HepG2 (cell line): ENCODE measurements around the gene RBBP8NL. TPM values are rescaled to one million over a fixed set of nuclear protein-coding genes. Genes with fewer than 3 reads are reported as not detected.

Experiments used
- ATAC-seq: fragments of 200-7000 bp; cut with Tn5 transposase; 3 replicates; pipeline ENCODE4 v1.9.1; 2020; ENCODE audit warnings: mild to moderate bottlenecking, moderate library complexity
- BruUV-seq: library from RNA; stranded (reverse); fragments of 400-500 nt; replicated peaks from 2 replicates; lab custom pipeline; 2021; lab: Mats Ljungman, UMichigan
- CTCF ChIA-PET: fragments of 300-600 bp; formaldehyde crosslinking; extraction: SDS; loops from one replicate; lab custom pipeline; 2021; ENCODE audit warnings: low total read pairs, inconsistent platforms, low intra/inter-chr PET ratio; lab: Yijun Ruan, JAX
- POLR2A ChIA-PET: fragments of 350-600 bp; sonication (Branson Sonifier 250); formaldehyde crosslinking; loops from one replicate; lab custom pipeline; 2020; ENCODE audit warnings: antibody characterized with exemption, inconsistent platforms; lab: Yijun Ruan, JAX
- DNase-seq: peaks from one replicate; pipeline ENCODE4 v3.0.0-alpha.2; 2015; ENCODE audit warnings: low spot score
- FAIRE-seq: peaks from 3 replicates; lab custom pipeline; 2011; peaks lifted over from hg19 to GRCh38; lab: Jason Lieb, UNC
- H2AFZ ChIP-seq: one replicate; pipeline ENCODE4 v1.6.1; 2011; ENCODE audit warnings: low read length, inconsistent platforms
- H3K27ac ChIP-seq: fragments of 300-600 bp; 3 replicates; pipeline ENCODE4 v1.8.0; 2011; ENCODE audit warnings: mixed run types, mild to moderate bottlenecking, mixed read lengths, low read length, inconsistent platforms; ENCODE audit not compliant: insufficient read depth; ENCODE audit errors: extremely low read length
- H3K27me3 ChIP-seq, 2 experiments: fragments of 200-600 bp in 1 of 2; 2 replicates in 1 of 2; 3 replicates in 1 of 2; pipeline versions ENCODE4 v1.6.0 to v1.8.0; 2011; ENCODE audit warnings: low read length in 2 of 2, mild to moderate bottlenecking in 2 of 2, moderate library complexity in 2 of 2, inconsistent platforms in 1 of 2; ENCODE audit not compliant: insufficient read depth in 2 of 2, control insufficient read depth in 1 of 2
- H3K36me3 ChIP-seq, 2 experiments: fragments of 200-600 bp in 1 of 2; replicated peaks in 1 of 2; 2 replicates in 1 of 2; 3 replicates in 1 of 2; pipeline versions ENCODE4 v1.5.1 to v1.8.0; 2011; ENCODE audit warnings: low read length in 2 of 2, inconsistent platforms in 1 of 2; ENCODE audit not compliant: insufficient read depth in 2 of 2, control insufficient read depth in 1 of 2
- H3K4me1 ChIP-seq: 2 replicates; pipeline ENCODE4 v1.5.1; 2012; ENCODE audit warnings: low read length, inconsistent platforms; ENCODE audit not compliant: insufficient read depth
- H3K4me2 ChIP-seq: 2 replicates; pipeline ENCODE4 v1.6.0; 2011; ENCODE audit warnings: low read depth, low read length, inconsistent platforms
- H3K4me3 ChIP-seq, 3 experiments: fragments of 200-600 bp in 1 of 3; sonication (generic), shearing (Covaris generic) in 1 of 3; replicated peaks in 1 of 3; 2 replicates each; pipeline ENCODE4 v1.5.1; 2011 to 2016; ENCODE audit warnings: low read length in 3 of 3, inconsistent platforms in 2 of 3, low read depth in 2 of 3, mild to moderate bottlenecking in 2 of 3, control low read depth in 1 of 3, mixed read lengths in 1 of 3; ENCODE audit not compliant: insufficient read depth in 1 of 3
- H3K79me2 ChIP-seq: one replicate; pipeline ENCODE4 v1.6.1; 2011; ENCODE audit warnings: low read length, inconsistent platforms; ENCODE audit not compliant: insufficient read depth
- H3K9ac ChIP-seq: 2 replicates; pipeline ENCODE4 v1.6.0; 2011; ENCODE audit warnings: mild to moderate bottlenecking, low read depth, low read length, inconsistent platforms; ENCODE audit not compliant: insufficient read depth
- H3K9me3 ChIP-seq: 2 replicates; pipeline ENCODE4 v1.5.1; 2012; ENCODE audit warnings: mild to moderate bottlenecking, low read length
- H4K20me1 ChIP-seq: 2 replicates; pipeline ENCODE4 v1.6.0; 2011; ENCODE audit warnings: inconsistent platforms, mild to moderate bottlenecking, low read length, moderate library complexity; ENCODE audit not compliant: insufficient read depth
- IKZF4 ChIP-seq: sonication (generic); formaldehyde crosslinking; IDR thresholded peaks from 2 replicates; pipeline ENCODE4 v1.5.1; 2020; ENCODE audit warnings: borderline replicate concordance, mild to moderate bottlenecking, low read depth, missing genetic modification reagents; ENCODE audit errors: not compliant biosample characterization
- KAT7 ChIP-seq: IDR thresholded peaks from 2 replicates; pipeline ENCODE4 v1.6.1; 2018; ENCODE audit warnings: borderline replicate concordance, missing compliant biosample characterization
- KAT8 ChIP-seq: IDR thresholded peaks from 2 replicates; pipeline ENCODE4 v1.6.1; 2016; ENCODE audit warnings: missing genetic modification reagents, missing compliant biosample characterization
- MIER2 ChIP-seq: IDR thresholded peaks from 2 replicates; pipeline ENCODE4 v1.6.1; 2016; ENCODE audit warnings: missing biosample characterization, missing genetic modification reagents
- POLR2AphosphoS5 ChIP-seq: IDR thresholded peaks from 2 replicates; pipeline ENCODE4 v1.6.1; 2012; ENCODE audit warnings: low read depth, low read length
- RNF2 ChIP-seq: fragments of 450-650 bp; conservative IDR thresholded peaks from 2 replicates; pipeline ENCODE4 v1.6.1; 2016; ENCODE audit warnings: low read depth
- SETDB1 ChIP-seq: sonication (generic); formaldehyde crosslinking; IDR thresholded peaks from 2 replicates; pipeline ENCODE4 v1.5.1; 2020; ENCODE audit warnings: missing genetic modification reagents, mild to moderate bottlenecking, borderline replicate concordance
- SOX6 ChIP-seq, 2 experiments: fragments of 450-650 bp in 1 of 2; sonication (generic) in 1 of 2; formaldehyde crosslinking in 1 of 2; IDR thresholded peaks; 2 replicates each; pipeline versions ENCODE4 v1.4.0 to v1.6.1; 2017 to 2020; ENCODE audit warnings: antibody characterized with exemption in 1 of 2, mild to moderate bottlenecking in 1 of 2, missing genetic modification reagents in 1 of 2
- XRCC5 ChIP-seq: fragments of 200-400 bp; formaldehyde crosslinking; optimal IDR thresholded peaks from 2 replicates; pipeline ENCODE3; 2017; ENCODE audit warnings: mild to moderate bottlenecking, low read length
- ZBTB8A ChIP-seq: sonication (generic); formaldehyde crosslinking; IDR thresholded peaks from 2 replicates; pipeline ENCODE4 v1.4.0; 2020; ENCODE audit warnings: mild to moderate bottlenecking, low read depth, missing genetic modification reagents, borderline replicate concordance
- ZFP91 ChIP-seq: sonication (generic); formaldehyde crosslinking; IDR thresholded peaks from 2 replicates; pipeline ENCODE4 v1.9.0; 2022; ENCODE audit warnings: missing genetic modification reagents, mild to moderate bottlenecking, borderline replicate concordance
- ZFX ChIP-seq: sonication (generic); formaldehyde crosslinking; IDR thresholded peaks from 2 replicates; pipeline ENCODE4 v1.4.0; 2020; ENCODE audit warnings: mild to moderate bottlenecking, low read depth, missing genetic modification reagents, moderate library complexity
- ZHX1 ChIP-seq: sonication (generic); formaldehyde crosslinking; IDR thresholded peaks from 2 replicates; pipeline ENCODE4 v1.8.1; 2022; ENCODE audit warnings: low read depth, mild to moderate bottlenecking, missing genetic modification reagents
- ZNF264 ChIP-seq: sonication (generic); formaldehyde crosslinking; IDR thresholded peaks from 2 replicates; pipeline ENCODE4 v1.4.0; 2020; ENCODE audit warnings: missing genetic modification reagents
- ZNF362 ChIP-seq: sonication (generic); formaldehyde crosslinking; IDR thresholded peaks from 2 replicates; pipeline ENCODE4 v1.4.0; 2020; ENCODE audit warnings: missing genetic modification reagents, mild to moderate bottlenecking, borderline replicate concordance
- ZNF451 ChIP-seq: sonication (generic); formaldehyde crosslinking; IDR thresholded peaks from 2 replicates; pipeline ENCODE4 v1.5.0; 2020; ENCODE audit warnings: mild to moderate bottlenecking, missing genetic modification reagents
- ZNF460 ChIP-seq: sonication (generic); formaldehyde crosslinking; IDR thresholded peaks from 2 replicates; pipeline ENCODE4 v1.5.1; 2020; ENCODE audit warnings: missing genetic modification reagents, mild to moderate bottlenecking, borderline replicate concordance
- ZNF652 ChIP-seq: IDR thresholded peaks from 2 replicates; pipeline ENCODE4 v1.6.1; 2016; ENCODE audit warnings: low read depth, borderline replicate concordance
- WGBS: methylation state at CpG from one replicate; pipeline ENCODE4 v1.1.6; 2017; ENCODE audit warnings: low lambda C conversion rate; 5-methylcytosine and 5-hydroxymethylcytosine counted together
- in situ Hi-C: cut with HindIII; loops from 2 replicates; pipeline ENCODE4 v1.10.0; 2017; ENCODE audit warnings: low pct_unique_long_range_greater_than_20kb; ENCODE audit not compliant: extremely low pct_ligation_motif_present
- intact Hi-C: fragments of 100-400 bp; cut with micrococcal nuclease; formaldehyde crosslinking; loops from one replicate; pipeline ENCODE4 v1.10.0; 2022; ENCODE audit not compliant: unreplicated experiment
- polyA plus RNA-seq, 8 experiments: library from polyadenylated mRNA; depleted of rRNA in 3 of 8; stranded (reverse) in 7 of 8; unstranded in 1 of 8; fragments of >200 nt; fragmentation: Illumina TruSeq in 4 of 8; extraction: Trizol in 4 of 8; gene quantifications; 2 replicates each; pipeline versions ENCODE4 v1.2.1 to v1.2.3, GENCODE V29; 2011 to 2016; ENCODE audit warnings: low read depth in 4 of 8, missing spikeins in 1 of 8, mixed read lengths in 1 of 8; ENCODE audit not compliant: insufficient read depth in 1 of 8
- total RNA-seq, 5 experiments: library from RNA; depleted of rRNA; stranded (reverse); fragments of >200 nt; fragmentation: Illumina TruSeq; extraction: Trizol; gene quantifications; 2 replicates each; pipeline ENCODE4 v1.2.3, GENCODE V29; 2016; ENCODE audit warnings: low read depth in 1 of 5

The RBBP8NL gene
- total and polyA plus RNA-seq, 2 of the 13 experiments (the other 11 are each of a cell fraction or from before 2014, with no cell fraction given), result 0.69 to 0.86 TPM

- in situ Hi-C loops, result no loop called here
- Histone ChIP-seq H3K27me3 (peaks cover 15 to 34% of the 10 kb centered on the region in 2 experiments), H3K9ac (peak overlapping the region; percentile 52), H4K20me1 (no peaks in the 10 kb centered on the region), H3K9me3 (no peaks in the 10 kb centered on the region), H3K4me1 (peaks cover 20% of the 10 kb centered on the region), H3K79me2 (no peaks in the 10 kb centered on the region), H2AFZ (peak overlapping the region; percentile 4), H3K4me2 (peak overlapping the region; percentile 73), H3K4me3 (peak overlapping the region; percentile 35 to 58 (median 41)), H3K27ac (no peak overlapping the region), H3K36me3 (no peaks in the 10 kb centered on the region)
- intact Hi-C loops, result no loop called here
- ATAC-seq, result peak; percentile 75
- peak; percentile 52 for DNase-seq
- POLR2A ChIA-PET, result no interaction called here
- 21% methylated on average over 21 of the region's 23 CpGs for WGBS
- no TSS peak for BruUV-seq
- CTCF ChIA-PET, result no interaction called here
- FAIRE-seq, result peak; percentile 89
- peak; percentile 44 for TF ChIP-seq XRCC5
- TF ChIP-seq ZNF652 (CRISPR knock-in tag), result no peak
- no peak for TF ChIP-seq ZNF362
- TF ChIP-seq ZNF460 (CRISPR knock-in tag), result no peak
- no peak for TF ChIP-seq MIER2
- TF ChIP-seq SOX6 (IDR thresholded peaks at IDR 0.05), result no peak
- TF ChIP-seq SOX6 (CRISPR knock-in tag; IDR thresholded peaks at IDR 0.05), result no peak
- TF ChIP-seq ZNF264 (CRISPR knock-in tag), result peak; percentile 65; the same call in 1 of the 2 replicates
- no peak for TF ChIP-seq ZNF451
- 0 out of 2 replicates have a peak, but pooled peaks have one; percentile 36 for TF ChIP-seq RNF2
- no peak for TF ChIP-seq ZBTB8A (CRISPR knock-in tag)
- TF ChIP-seq KAT7, result no peak
- TF ChIP-seq ZHX1, result 0 out of 2 replicates have a peak, but pooled peaks have one; percentile 47
- peak; percentile 70 for TF ChIP-seq IKZF4 (CRISPR knock-in tag)
- peak; percentile 30; the same call in 1 of the 2 replicates for TF ChIP-seq KAT8 (CRISPR knock-in tag)
- TF ChIP-seq ZFP91 (CRISPR knock-in tag), result peak; percentile 45; the same call in 1 of the 2 replicates
- peak; percentile 63; the same call in 1 of the 2 replicates for TF ChIP-seq ZFX (CRISPR knock-in tag)
- TF ChIP-seq SETDB1 (CRISPR knock-in tag), result no peak
- TF ChIP-seq POLR2AphosphoS5, result no peak
Observed at GRCh38 chr20:62472138-62472940, 45.0 kb upstream of the RBBP8NL start.
